Keratinocyte (primary cell): ENCODE results near the gene ACAP2. TPM values are rescaled to one million over a fixed set of nuclear protein-coding genes. Genes with fewer than 3 reads are reported as not detected.

Source experiments
- DNase-seq: peaks from one replicate; pipeline ENCODE4 v3.0.0-alpha.2; 2011; ENCODE audit warnings: low read depth, missing footprints, low spot score
- FAIRE-seq: peaks from 2 replicates; lab custom pipeline; 2011; peaks lifted over from hg19 to GRCh38; lab: Jason Lieb, UNC
- H2AFZ ChIP-seq: 2 replicates; pipeline ENCODE4 v1.6.0; 2012; ENCODE audit warnings: low read length, control low read depth, inconsistent platforms; ENCODE audit not compliant: control insufficient read depth
- H3K27ac ChIP-seq: 2 replicates; pipeline ENCODE4 v1.5.1; 2011; ENCODE audit warnings: low read length; ENCODE audit not compliant: control insufficient read depth, insufficient read depth
- H3K27me3 ChIP-seq: 3 replicates; pipeline ENCODE4 v1.6.0; 2011; ENCODE audit warnings: low read length; ENCODE audit not compliant: control insufficient read depth, insufficient read depth; ENCODE audit errors: extremely low read depth
- H3K36me3 ChIP-seq, 2 experiments: 2 replicates in 1 of 2; 3 replicates in 1 of 2; pipeline ENCODE4 v1.5.1; 2011; ENCODE audit warnings: low read length in 2 of 2, mild to moderate bottlenecking in 1 of 2; ENCODE audit not compliant: control insufficient read depth in 2 of 2, insufficient read depth in 2 of 2; ENCODE audit errors: extremely low read depth in 1 of 2
- H3K4me1 ChIP-seq: 3 replicates; pipeline ENCODE4 v1.5.1; 2011; ENCODE audit warnings: low read length; ENCODE audit not compliant: control insufficient read depth, insufficient read depth; ENCODE audit errors: extremely low read depth
- H3K4me2 ChIP-seq: 3 replicates; pipeline ENCODE4 v1.6.0; 2011; ENCODE audit warnings: low read depth, low read length; ENCODE audit not compliant: control insufficient read depth, insufficient read depth; ENCODE audit errors: extremely low read depth
- H3K4me3 ChIP-seq, 3 experiments: fragments of 200-600 bp in 1 of 3; sonication (generic) in 1 of 3; 2 replicates in 2 of 3; 3 replicates in 1 of 3; pipeline ENCODE4 v1.5.1; 2011 to 2016; ENCODE audit warnings: low read length in 3 of 3, mild to moderate bottlenecking in 3 of 3, control low read depth in 2 of 3, inconsistent platforms in 1 of 3, low read depth in 1 of 3, mixed read lengths in 1 of 3, mixed run types in 1 of 3, moderate library complexity in 1 of 3; ENCODE audit not compliant: control insufficient read depth in 2 of 3, insufficient read depth in 2 of 3; ENCODE audit errors: extremely low read depth in 1 of 3
- H3K79me2 ChIP-seq: 2 replicates; pipeline ENCODE4 v1.6.0; 2012; ENCODE audit warnings: low read length; ENCODE audit not compliant: control insufficient read depth, insufficient read depth
- H3K9ac ChIP-seq: 3 replicates; pipeline ENCODE4 v1.6.0; 2011; ENCODE audit warnings: low read length; ENCODE audit not compliant: control insufficient read depth, insufficient read depth; ENCODE audit errors: extremely low read depth
- H3K9me1 ChIP-seq: 3 replicates; pipeline ENCODE4 v1.6.0; 2011; ENCODE audit warnings: low read length; ENCODE audit not compliant: control insufficient read depth, insufficient read depth; ENCODE audit errors: extremely low read depth
- H3K9me3 ChIP-seq: 2 replicates; pipeline ENCODE4 v1.5.1; 2012; ENCODE audit warnings: low read depth, low read length; ENCODE audit not compliant: control insufficient read depth
- H4K20me1 ChIP-seq: 3 replicates; pipeline ENCODE4 v1.6.0; 2011; ENCODE audit warnings: low read length; ENCODE audit not compliant: control insufficient read depth, insufficient read depth; ENCODE audit errors: extremely low read depth
- CTCF ChIP-seq, 3 experiments: IDR thresholded peaks in 1 of 3; conservative IDR thresholded peaks in 1 of 3; optimal IDR thresholded peaks in 1 of 3; 2 replicates in 2 of 3; 3 replicates in 1 of 3; pipeline versions ENCODE3 to v1.5.1; 2011; ENCODE audit warnings: low read length in 3 of 3, mild to moderate bottlenecking in 3 of 3, moderate library complexity in 2 of 3, control low read depth in 1 of 3, inconsistent platforms in 1 of 3; ENCODE audit not compliant: insufficient read depth in 2 of 3; ENCODE audit errors: extremely low read depth in 1 of 3
- EZH2 ChIP-seq: IDR thresholded peaks from one replicate; pipeline ENCODE4 v1.6.1; 2012; ENCODE audit warnings: inconsistent platforms, mild to moderate bottlenecking, low read length, moderate library complexity
- dilution Hi-C: fragments of 300-500 bp; cut with MboI; formaldehyde crosslinking; loops from one replicate; pipeline ENCODE4 v1.7.0; 2020; ENCODE audit warnings: low sequenced_read_pairs; ENCODE audit not compliant: extremely low pct_ligation_motif_present
- polyA plus RNA-seq, 5 experiments: library from polyadenylated mRNA; depleted of rRNA in 3 of 5; stranded (reverse) in 3 of 5; stranded (forward) in 1 of 5; unstranded in 1 of 5; fragments of >200 nt; gene quantifications; 1 replicate in 1 of 5; 2 replicates in 3 of 5; 3 replicates in 1 of 5; pipeline versions ENCODE4 v1.2.1 to v1.2.3, GENCODE V29; 2011 to 2012; ENCODE audit warnings: missing spikeins in 2 of 5, low read depth in 1 of 5, low replicate concordance in 1 of 5

The ACAP2 gene
- polyA plus RNA-seq, 1 donor (not counting 4 experiments of a cell fraction or from before 2014, with no cell fraction given) = 23.5 TPM

- no peaks in the 10 kb centered on the region for H3K9me1 ChIP-seq
- no peak overlapping the region for H2AFZ ChIP-seq
- H3K27ac ChIP-seq = no peak overlapping the region
- H3K79me2 ChIP-seq = no peaks in the 10 kb centered on the region
- no peak overlapping the region for H3K4me3 ChIP-seq
- FAIRE-seq (no peak), DNase-seq (no peak)
- no peak overlapping the region for H3K4me2 ChIP-seq
- no peaks in the 10 kb centered on the region for H4K20me1 ChIP-seq
- H3K4me1 ChIP-seq = no peaks in the 10 kb centered on the region
- dilution Hi-C loops = no loop called here
- H3K9ac ChIP-seq = no peak overlapping the region
- H3K36me3 ChIP-seq = peaks cover 9% of the 10 kb centered on the region in 2 experiments
- TF ChIP-seq CTCF (optimal IDR thresholded peaks at IDR 0.05 in 1 of 3, IDR thresholded peaks at IDR 0.05 in 1 of 3, conservative IDR thresholded peaks at IDR 0.05 in 1 of 3; ENCODE audit: extremely low read depth in 1 of 3, insufficient read depth in 2 of 3, low read length in 3 of 3) = no peak
- no peak for TF ChIP-seq EZH2
- H3K27me3 ChIP-seq = no peaks in the 10 kb centered on the region
- H3K9me3 ChIP-seq = no peaks in the 10 kb centered on the region
These were observed 140.4 kb downstream of the ACAP2 start for GRCh38 chr3:195302431-195302830.

- H3K79me2 ChIP-seq = no peaks in the 10 kb centered on the region
- TF ChIP-seq CTCF (optimal IDR thresholded peaks at IDR 0.05 in 1 of 3, IDR thresholded peaks at IDR 0.05 in 1 of 3, conservative IDR thresholded peaks at IDR 0.05 in 1 of 3; ENCODE audit: extremely low read depth in 1 of 3, insufficient read depth in 2 of 3, low read length in 3 of 3) (no peak), EZH2 (no peak)
- dilution Hi-C loops = no loop called here
- H3K27ac ChIP-seq = no peak overlapping the region
- no peaks in the 10 kb centered on the region for H3K4me1 ChIP-seq
- H3K9ac ChIP-seq = no peak overlapping the region
- H4K20me1 ChIP-seq = no peaks in the 10 kb centered on the region
- no peak for FAIRE-seq
- H3K27me3 ChIP-seq = no peaks in the 10 kb centered on the region
- no peak overlapping the region for H3K4me3 ChIP-seq
- no peak overlapping the region for H3K4me2 ChIP-seq
- no peak for DNase-seq
- no peak overlapping the region for H2AFZ ChIP-seq
- H3K36me3 ChIP-seq = peaks cover 8 to 13% of the 10 kb centered on the region in 2 experiments
- no peaks in the 10 kb centered on the region for H3K9me3 ChIP-seq
- no peaks in the 10 kb centered on the region for H3K9me1 ChIP-seq
These were observed 145.4 kb downstream of the ACAP2 start for GRCh38 chr3:195297446-195297845.
